HG03064 (cell line): ENCODE results near the gene C1orf52.

Experiments used
- ATAC-seq: cut with Tn5 transposase; IDR thresholded peaks from one replicate; pipeline ENCODE4 v1.9.1; 2021; ENCODE audit warnings: low read depth; ENCODE audit not compliant: unreplicated experiment

C1orf52 gene

DNA sequence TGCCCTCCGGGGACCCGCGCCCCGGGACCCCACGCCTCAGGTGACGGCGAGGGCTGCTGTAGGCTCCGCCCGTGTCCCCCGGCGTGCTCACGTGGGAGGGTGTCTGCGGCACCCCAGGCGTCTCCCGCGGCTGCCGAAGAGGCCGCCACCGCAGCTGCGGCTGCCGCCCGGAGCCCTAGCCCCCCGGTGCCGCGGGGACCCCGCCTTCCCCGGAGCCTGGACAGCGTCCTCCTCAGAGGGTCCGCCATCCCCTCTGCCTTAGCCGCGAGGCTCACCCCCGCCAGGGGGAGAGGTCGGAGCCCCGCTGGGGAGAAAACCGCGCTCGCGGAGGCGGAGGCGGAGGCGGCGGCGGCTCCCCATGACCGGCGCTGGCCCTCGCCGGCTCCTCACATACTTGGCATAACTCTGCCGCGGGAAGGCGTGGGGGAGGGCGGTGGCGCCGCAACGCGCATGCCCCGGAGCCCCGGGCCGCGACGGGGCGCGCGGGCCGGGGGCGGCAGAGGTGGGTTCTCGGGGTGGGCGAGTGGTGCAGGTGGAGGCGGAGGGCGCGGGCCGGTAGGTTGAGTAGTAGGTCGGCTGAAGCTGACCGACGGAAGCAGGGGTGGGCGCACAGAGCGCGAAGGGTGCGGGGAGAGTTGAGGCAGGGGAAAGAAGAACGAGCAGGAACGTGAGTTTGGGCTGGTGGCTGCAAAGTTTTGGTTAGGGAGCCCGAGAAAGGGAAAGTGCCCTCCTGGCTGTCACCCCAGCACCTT, 57.9 kb downstream of the C1orf52 start:
- ATAC-seq, result peak; percentile 48

- peak; percentile 62 for ATAC-seq
Observed at GRCh38 chr1:85200463-85201339, 58.8 kb downstream of the C1orf52 start, which contains the start of gene SYDE2. Gene SYDE2, minus strand, starts transcription at chr1:85201016. Its CDS starts 20 bp downstream, at chr1:85200996.
